Vagina (tissue), 2 donors: ENCODE data around the gene CYB5R3. TPM values are rescaled to one million over a fixed set of nuclear protein-coding genes. Genes with fewer than 3 reads are reported as not detected.
A peak's percentile ranks its signal among the peaks of the same experiment; 100 is the strongest.

Source experiments
- DNase-seq, 2 donors: peaks; one replicate each; pipeline ENCODE4 v3.0.0-alpha.2; 2017; ENCODE audit errors: extremely low spot score in 2 of 2
- H3K27ac ChIP-seq: fragments of 200-600 bp; sonication (generic); one replicate; pipeline ENCODE4 v1.5.1; 2019
- H3K27me3 ChIP-seq: fragments of 200-600 bp; sonication (generic); one replicate; pipeline ENCODE4 v1.5.1; 2019
- H3K36me3 ChIP-seq, 2 donors: fragments of 200-600 bp; sonication (generic); one replicate each; pipeline ENCODE4 v1.5.1; 2017 to 2019
- H3K4me1 ChIP-seq: fragments of 200-600 bp; sonication (generic); one replicate; pipeline ENCODE4 v1.5.1; 2019
- H3K4me3 ChIP-seq, 2 donors: fragments of 200-600 bp; sonication (generic); 1 replicate in 1 of 2; 2 replicates in 1 of 2; pipeline ENCODE4 v1.5.1; 2016 to 2019
- H3K9me3 ChIP-seq: fragments of 200-600 bp; sonication (generic); one replicate; pipeline ENCODE4 v1.5.1; 2019
- CTCF ChIP-seq, 3 experiments: fragments of 450-650 bp in 2 of 3; fragments of 200-600 bp in 1 of 3; sonication (generic) in 1 of 3; IDR thresholded peaks; one replicate each; pipeline ENCODE4 v1.5.1; 2017 to 2019; ENCODE audit warnings: antibody characterized with exemption in 3 of 3, mild to moderate bottlenecking in 2 of 3, moderate library complexity in 2 of 3
- POLR2A ChIP-seq, 2 donors: fragments of 450-650 bp; IDR thresholded peaks; one replicate each; pipeline ENCODE4 v1.6.1; 2017; ENCODE audit warnings: antibody characterized with exemption in 2 of 2, mild to moderate bottlenecking in 2 of 2, moderate library complexity in 2 of 2
- POLR2AphosphoS5 ChIP-seq, 2 donors: sonication (generic); formaldehyde crosslinking; IDR thresholded peaks; one replicate each; pipeline ENCODE4 v1.9.0; 2017; ENCODE audit warnings: antibody characterized with exemption in 2 of 2, mild to moderate bottlenecking in 2 of 2, low read depth in 1 of 2; ENCODE audit not compliant: insufficient read depth in 1 of 2
- intact Hi-C: fragments of 100-400 bp; cut with DNase I; formaldehyde crosslinking; loops from one replicate; pipeline ENCODE4 v1.15.1; 2023
- total RNA-seq: library from RNA; depleted of rRNA; stranded (reverse); fragments of >200 nt; gene quantifications from one replicate; pipeline ENCODE4 v1.2.3, GENCODE V29; 2016

The CYB5R3 gene
- total RNA-seq, 1 donor from 2014 or later = 174 TPM

DNA sequence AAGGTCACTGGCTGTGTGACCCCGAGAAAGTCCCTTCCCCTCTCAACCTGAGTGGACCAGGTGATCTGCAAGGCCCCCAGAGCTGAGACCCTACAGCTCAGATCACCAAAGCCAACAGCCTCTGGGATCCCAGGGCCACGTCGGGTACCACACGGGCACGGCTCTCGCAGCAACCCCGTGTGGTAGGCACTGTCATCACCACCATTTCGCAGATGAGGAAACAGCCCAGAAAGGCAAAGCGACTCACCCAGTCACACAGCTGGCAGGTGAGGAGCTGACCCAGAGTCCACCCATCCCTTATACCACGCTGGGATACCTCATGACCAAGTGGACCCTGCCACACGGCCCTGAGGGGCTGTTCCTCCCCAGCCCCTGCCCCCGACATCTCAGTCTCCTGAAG lies 11.6 kb downstream of the CYB5R3 start:
- H3K27me3 ChIP-seq = no peaks in the 10 kb centered on the region

DNA sequence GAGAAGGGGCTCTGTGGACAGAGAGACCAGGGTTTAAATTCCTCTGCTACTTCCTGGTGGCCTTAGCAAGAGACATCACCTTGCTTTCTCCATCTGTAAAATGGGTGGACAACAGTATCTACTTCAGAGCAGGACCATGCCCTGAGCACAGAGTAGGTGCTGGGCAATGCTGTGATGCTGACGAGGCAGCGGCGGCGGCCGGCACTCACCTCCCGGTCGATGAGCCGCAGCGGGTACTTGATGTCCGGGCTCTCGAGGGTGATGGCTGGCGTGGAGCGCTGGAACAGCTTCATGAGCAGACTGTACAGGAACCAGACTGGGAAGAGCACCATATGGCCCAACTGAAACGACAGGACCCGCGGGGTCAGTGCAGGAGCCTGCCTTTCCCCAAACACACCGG lies 12.7 kb downstream of the CYB5R3 start:
- peak overlapping the region; percentile 91 for H3K27ac ChIP-seq
- no peak for DNase-seq
- H3K27me3 ChIP-seq = no peaks in the 10 kb centered on the region
- H3K4me3 ChIP-seq = no peak overlapping the region
- H3K4me1 ChIP-seq = peaks cover 40% of the 10 kb centered on the region
- peaks cover 4 to 34% of the 10 kb centered on the region in 2 donors for H3K36me3 ChIP-seq
- TF ChIP-seq POLR2AphosphoS5 (IDR thresholded peaks at IDR 0.05; ENCODE audit: insufficient read depth in 1 of 2, low read depth in 1 of 2) = no peak
- no peak for TF ChIP-seq POLR2A (IDR thresholded peaks at IDR 0.05)
- no peak for TF ChIP-seq CTCF (IDR thresholded peaks at IDR 0.05)
- intact Hi-C loops = no loop called here
- H3K9me3 ChIP-seq = no peaks in the 10 kb centered on the region

More for the DNA sequence above, 11.6 kb downstream of the CYB5R3 start:
- H3K27ac ChIP-seq = peak overlapping the region; percentile 91
- no peak for TF ChIP-seq CTCF (IDR thresholded peaks at IDR 0.05)
- no peak for TF ChIP-seq POLR2A (IDR thresholded peaks at IDR 0.05)
- no peak for TF ChIP-seq POLR2AphosphoS5 (IDR thresholded peaks at IDR 0.05; ENCODE audit: insufficient read depth in 1 of 2, low read depth in 1 of 2)
- peaks cover 41% of the 10 kb centered on the region for H3K4me1 ChIP-seq
- H3K36me3 ChIP-seq = peaks cover 4 to 26% of the 10 kb centered on the region in 2 donors
- H3K4me3 ChIP-seq = no peak overlapping the region
- no peaks in the 10 kb centered on the region for H3K9me3 ChIP-seq
- no peak for DNase-seq
- intact Hi-C loops = no loop called here

DNA sequence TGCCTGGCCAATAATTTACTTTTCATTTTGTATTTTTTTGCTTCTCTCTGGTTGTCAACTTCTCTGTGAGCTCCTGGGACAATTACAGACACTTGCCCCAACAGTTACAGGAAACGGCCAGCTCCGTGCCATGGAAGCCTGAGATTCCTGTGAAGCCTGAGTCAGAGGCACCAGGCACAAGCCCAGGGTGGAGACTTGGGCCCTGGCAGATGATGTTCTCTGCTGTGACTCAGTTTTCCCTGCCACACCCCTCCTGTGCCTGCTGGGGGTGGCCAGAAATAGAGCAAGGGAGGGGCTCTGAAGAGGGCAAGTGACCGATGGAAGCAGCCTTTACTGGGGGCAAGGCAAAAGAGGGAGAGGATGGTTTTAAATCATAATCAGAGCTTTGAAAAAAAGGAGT lies 13.7 kb downstream of the CYB5R3 start:
- Histone ChIP-seq H3K9me3 (no peaks in the 10 kb centered on the region), H3K27ac (peak overlapping the region; percentile 91)
- no peak for DNase-seq

GRCh38 chr22:42633013-42633412 lies 16.2 kb downstream of the CYB5R3 start:
- peaks cover 46% of the 10 kb centered on the region for H3K4me1 ChIP-seq
- TF ChIP-seq POLR2A (IDR thresholded peaks at IDR 0.05) (no peak), POLR2AphosphoS5 (IDR thresholded peaks at IDR 0.05; ENCODE audit: insufficient read depth in 1 of 2, low read depth in 1 of 2) (no peak), CTCF (IDR thresholded peaks at IDR 0.05) (no peak)
- H3K27ac ChIP-seq = no peak overlapping the region
- no peak overlapping the region for H3K4me3 ChIP-seq
- H3K9me3 ChIP-seq = no peaks in the 10 kb centered on the region
- H3K36me3 ChIP-seq = peaks cover 4 to 69% of the 10 kb centered on the region in 2 donors
- DNase-seq = no peak
- intact Hi-C loops = no loop called here
- no peaks in the 10 kb centered on the region for H3K27me3 ChIP-seq

More for the DNA sequence above, 13.7 kb downstream of the CYB5R3 start:
- Histone ChIP-seq H3K4me1 (peaks cover 46% of the 10 kb centered on the region), H3K27me3 (no peaks in the 10 kb centered on the region), H3K4me3 (no peak overlapping the region), H3K36me3 (peaks cover 4 to 44% of the 10 kb centered on the region in 2 donors)
- intact Hi-C loops = no loop called here
- TF ChIP-seq POLR2AphosphoS5 (IDR thresholded peaks at IDR 0.05; ENCODE audit: insufficient read depth in 1 of 2, low read depth in 1 of 2) = peak; percentile 80 to 92
- no peak for TF ChIP-seq POLR2A (IDR thresholded peaks at IDR 0.05)
- no peak for TF ChIP-seq CTCF (IDR thresholded peaks at IDR 0.05)

DNA sequence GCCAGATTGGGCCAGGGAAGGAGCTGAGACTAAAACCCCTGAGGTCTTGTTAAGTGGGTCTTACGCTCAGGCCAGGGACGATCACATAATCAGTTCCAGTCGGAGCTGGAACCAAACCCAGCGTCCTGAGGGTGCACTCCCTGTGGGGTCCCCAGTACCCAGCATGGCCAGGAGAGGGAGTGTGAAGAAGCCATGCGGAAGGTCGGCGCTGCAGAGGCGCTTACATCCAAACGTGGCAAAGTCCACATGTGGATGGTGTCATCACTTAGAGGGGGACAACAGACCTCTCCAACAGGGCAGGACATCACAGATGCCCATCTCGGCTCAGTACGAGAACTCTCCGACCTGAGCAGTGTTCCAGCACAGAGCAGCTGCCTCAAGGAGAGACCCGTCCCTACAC lies 17.1 kb downstream of the CYB5R3 start:
- H3K4me3 ChIP-seq = no peak overlapping the region
- TF ChIP-seq POLR2AphosphoS5 (IDR thresholded peaks at IDR 0.05; ENCODE audit: insufficient read depth in 1 of 2, low read depth in 1 of 2) = no peak
- TF ChIP-seq POLR2A (IDR thresholded peaks at IDR 0.05) = no peak
- TF ChIP-seq CTCF (IDR thresholded peaks at IDR 0.05) = no peak
- intact Hi-C loops = no loop called here

More for the DNA sequence above, 17.1 kb downstream of the CYB5R3 start:
- H3K36me3 ChIP-seq = peaks cover 4 to 78% of the 10 kb centered on the region in 2 donors
- H3K27me3 ChIP-seq = no peaks in the 10 kb centered on the region
- peaks cover 39% of the 10 kb centered on the region for H3K4me1 ChIP-seq
- no peak for DNase-seq
- H3K27ac ChIP-seq = peak overlapping the region; percentile 28
- no peaks in the 10 kb centered on the region for H3K9me3 ChIP-seq
